ENCODE results near the gene IKZF2.

- TF ChIP-seq, protein P1, sequence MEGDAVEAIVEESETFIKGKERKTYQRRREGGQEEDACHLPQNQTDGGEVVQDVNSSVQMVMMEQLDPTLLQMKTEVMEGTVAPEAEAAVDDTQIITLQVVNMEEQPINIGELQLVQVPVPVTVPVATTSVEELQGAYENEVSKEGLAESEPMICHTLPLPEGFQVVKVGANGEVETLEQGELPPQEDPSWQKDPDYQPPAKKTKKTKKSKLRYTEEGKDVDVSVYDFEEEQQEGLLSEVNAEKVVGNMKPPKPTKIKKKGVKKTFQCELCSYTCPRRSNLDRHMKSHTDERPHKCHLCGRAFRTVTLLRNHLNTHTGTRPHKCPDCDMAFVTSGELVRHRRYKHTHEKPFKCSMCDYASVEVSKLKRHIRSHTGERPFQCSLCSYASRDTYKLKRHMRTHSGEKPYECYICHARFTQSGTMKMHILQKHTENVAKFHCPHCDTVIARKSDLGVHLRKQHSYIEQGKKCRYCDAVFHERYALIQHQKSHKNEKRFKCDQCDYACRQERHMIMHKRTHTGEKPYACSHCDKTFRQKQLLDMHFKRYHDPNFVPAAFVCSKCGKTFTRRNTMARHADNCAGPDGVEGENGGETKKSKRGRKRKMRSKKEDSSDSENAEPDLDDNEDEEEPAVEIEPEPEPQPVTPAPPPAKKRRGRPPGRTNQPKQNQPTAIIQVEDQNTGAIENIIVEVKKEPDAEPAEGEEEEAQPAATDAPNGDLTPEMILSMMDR (conservative IDR thresholded peaks at IDR 0.05; ENCODE audit: low read length): no peak
- TF ChIP-seq EZH2phosphoT487 (IDR thresholded peaks at IDR 0.05; ENCODE audit: borderline replicate concordance, low read depth, low read length): no peak
Measured at GRCh38 chr2:213152888-213153287, 1.5 kb upstream of the IKZF2 start.

Data from OCI-LY7 (cell line).